ENCODE measurements around the gene EPN1.

- no peak for TF ChIP-seq POLR2AphosphoS5 (IDR thresholded peaks at IDR 0.05)
- no peak for TF ChIP-seq CTCF (IDR thresholded peaks at IDR 0.05)
- TF ChIP-seq EP300 (IDR thresholded peaks at IDR 0.05) = no peak
Observed at GRCh38 chr19:55699221-55699620, 24.2 kb downstream of the EPN1 start.
